HCT116 (cell line): Measurements from ENCODE around the gene ARAP1. TPM values are rescaled to one million over a fixed set of nuclear protein-coding genes. Genes with fewer than 3 reads are reported as not detected.

ENCODE experiments used
- ATAC-seq: fragments of 200-7000 bp; cut with Tn5 transposase; 2 replicates; pipeline ENCODE4 v1.9.1; 2020; ENCODE audit warnings: mild to moderate bottlenecking, moderate library complexity
- BruUV-seq: library from RNA; stranded (reverse); fragments of 400-500 nt; replicated peaks from 2 replicates; lab custom pipeline; 2021; lab: Mats Ljungman, UMichigan
- CTCF ChIA-PET: fragments of 300-600 bp; sonication (Branson Sonifier 250); formaldehyde crosslinking; loops from one replicate; lab custom pipeline; 2021; ENCODE audit warnings: antibody characterized with exemption; lab: Charles Lee
- POLR2A ChIA-PET: fragments of 300-600, 350-600 bp; sonication (Branson Sonifier 250); formaldehyde crosslinking; loops from one replicate; lab custom pipeline; 2021; ENCODE audit warnings: antibody characterized with exemption; lab: Charles Lee
- RAD21 ChIA-PET, 2 experiments: fragments of 300-600 bp; sonication (Branson Sonifier 250); formaldehyde crosslinking; loops; one replicate each; lab custom pipeline; 2023; ENCODE audit warnings: low total read pairs in 2 of 2; ENCODE audit not compliant: uncharacterized antibody in 2 of 2, unreplicated experiment in 2 of 2, low non-redundant PET in 1 of 2; lab: Charles Lee
- DNase-seq: peaks from one replicate; pipeline ENCODE4 v3.0.0-alpha.2; 2010; ENCODE audit warnings: low read depth, low spot score
- H2AFZ ChIP-seq: fragments of 200-600 bp; shearing (Covaris generic), sonication (generic); 2 replicates; pipeline ENCODE4 v1.6.1; 2017; ENCODE audit warnings: low read depth, mixed run types, mixed read lengths, antibody characterized with exemption, low read length; ENCODE audit not compliant: poor library complexity, severe bottlenecking
- H3K27ac ChIP-seq: 2 replicates; pipeline ENCODE4 v1.5.1; 2012; ENCODE audit warnings: low read depth, low read length
- H3K27me3 ChIP-seq: fragments of 200-600 bp; sonication (generic); 2 replicates; pipeline ENCODE4 v1.6.1; 2016; ENCODE audit warnings: mixed run types, low read length, mixed read lengths; ENCODE audit not compliant: insufficient read depth
- H3K36me3 ChIP-seq, 2 experiments: fragments of 200-500 bp in 1 of 2; fragments of 200-600 bp in 1 of 2; sonication (Bioruptor generic) in 1 of 2; sonication (generic) in 1 of 2; 2 replicates each; pipeline versions ENCODE4 v1.5.1 to v1.6.1; 2014 to 2016; ENCODE audit warnings: low read length in 2 of 2, inconsistent platforms in 1 of 2, mixed read lengths in 1 of 2, mixed run types in 1 of 2; ENCODE audit not compliant: insufficient read depth in 2 of 2, control insufficient read depth in 1 of 2
- H3K4me1 ChIP-seq, 2 experiments: fragments of 200-600 bp in 1 of 2; sonication (generic) in 1 of 2; 2 replicates each; pipeline versions ENCODE4 v1.5.1 to v1.6.1; 2012 to 2017; ENCODE audit warnings: low read length in 2 of 2, inconsistent platforms in 1 of 2, mild to moderate bottlenecking in 1 of 2, mixed read lengths in 1 of 2, mixed run types in 1 of 2, moderate library complexity in 1 of 2; ENCODE audit not compliant: insufficient read depth in 2 of 2, control insufficient read depth in 1 of 2
- H3K4me2 ChIP-seq: fragments of 200-600 bp; sonication (generic); 2 replicates; pipeline ENCODE4 v1.6.1; 2017; ENCODE audit warnings: mixed run types, low read length, mixed read lengths
- H3K4me3 ChIP-seq, 2 experiments: fragments of 200-600 bp in 1 of 2; sonication (generic) in 1 of 2; replicated peaks in 1 of 2; 2 replicates each; pipeline ENCODE4 v1.5.1; 2011 to 2016; ENCODE audit warnings: low read length in 2 of 2, control low read depth in 1 of 2, low read depth in 1 of 2, mild to moderate bottlenecking in 1 of 2, mixed read lengths in 1 of 2, mixed run types in 1 of 2
- H3K79me2 ChIP-seq: fragments of 200-600 bp; sonication (generic); 2 replicates; pipeline ENCODE4 v1.6.1; 2017; ENCODE audit warnings: mild to moderate bottlenecking, mixed run types, low read length, moderate library complexity, mixed read lengths; ENCODE audit not compliant: insufficient read depth
- H3K9ac ChIP-seq: fragments of 200-600 bp; sonication (generic); 2 replicates; pipeline ENCODE4 v1.6.1; 2016; ENCODE audit warnings: low read length, mixed read lengths
- H3K9me2 ChIP-seq: fragments of 200-600 bp; sonication (generic), shearing (Covaris generic); 2 replicates; pipeline ENCODE4 v1.6.1; 2017; ENCODE audit warnings: mixed run types, mild to moderate bottlenecking, moderate library complexity; ENCODE audit not compliant: insufficient read depth
- H3K9me3 ChIP-seq, 2 experiments: fragments of 200-500 bp in 1 of 2; fragments of 200-600 bp in 1 of 2; sonication (Bioruptor generic) in 1 of 2; sonication (generic) in 1 of 2; 2 replicates each; pipeline ENCODE4 v1.6.1; 2014 to 2017; ENCODE audit warnings: low read length in 2 of 2, mixed read lengths in 2 of 2, inconsistent platforms in 1 of 2, low read depth in 1 of 2, mild to moderate bottlenecking in 1 of 2, mixed run types in 1 of 2, moderate library complexity in 1 of 2; ENCODE audit not compliant: control insufficient read depth in 1 of 2, insufficient read depth in 1 of 2
- H4K20me1 ChIP-seq: fragments of 200-600 bp; sonication (generic), shearing (Covaris generic); 2 replicates; pipeline ENCODE4 v1.6.1; 2017; ENCODE audit warnings: mixed run types, mild to moderate bottlenecking, moderate library complexity; ENCODE audit not compliant: insufficient read depth
- ATF3 ChIP-seq: IDR thresholded peaks from 2 replicates; pipeline ENCODE4 v1.6.1; 2012
- EGR1 ChIP-seq: IDR thresholded peaks from 2 replicates; pipeline ENCODE4 v1.6.1; 2012; ENCODE audit warnings: low read depth
- EZH2 ChIP-seq: fragments of 200-600 bp; sonication (generic); IDR thresholded peaks from 2 replicates; pipeline ENCODE4 v1.6.1; 2017; ENCODE audit warnings: antibody characterized with exemption, mixed run types
- EZH2phosphoT487 ChIP-seq: fragments of 200-600 bp; IDR thresholded peaks from 2 replicates; pipeline ENCODE4 v1.6.1; 2018; ENCODE audit warnings: antibody characterized with exemption, borderline replicate concordance
- FOSL1 ChIP-seq: IDR thresholded peaks from 2 replicates; pipeline ENCODE4 v1.6.1; 2012; ENCODE audit warnings: low read depth
- JUND ChIP-seq: IDR thresholded peaks from 2 replicates; pipeline ENCODE4 v1.6.1; 2012
- POLR2A ChIP-seq: IDR thresholded peaks from 2 replicates; pipeline ENCODE4 v1.7.0; 2011; ENCODE audit warnings: borderline replicate concordance; ENCODE audit not compliant: insufficient read depth, insufficient read length; ENCODE audit errors: extremely low read depth
- RAD21 ChIP-seq: IDR thresholded peaks from 2 replicates; pipeline ENCODE4 v1.6.1; 2012; ENCODE audit warnings: low read depth, mild to moderate bottlenecking
- SIN3A ChIP-seq: IDR thresholded peaks from 2 replicates; pipeline ENCODE4 v1.6.1; 2012; ENCODE audit warnings: low read depth
- SP1 ChIP-seq: IDR thresholded peaks from 2 replicates; pipeline ENCODE4 v1.6.1; 2012; ENCODE audit warnings: low read depth
- SRF ChIP-seq: IDR thresholded peaks from 2 replicates; pipeline ENCODE4 v1.6.1; 2012; ENCODE audit warnings: low read depth
- TCF7L2 ChIP-seq: IDR thresholded peaks from 2 replicates; pipeline ENCODE4 v1.7.0; 2011; ENCODE audit warnings: borderline replicate concordance, inconsistent platforms; ENCODE audit not compliant: insufficient read depth, insufficient read length; ENCODE audit errors: extremely low read depth
- ZNF274 ChIP-seq: fragments of 200-500 bp; sonication (Bioruptor generic); IDR thresholded peaks from 2 replicates; pipeline ENCODE4 v1.6.1; 2014; ENCODE audit warnings: mild to moderate bottlenecking, low read depth, low read length, inconsistent platforms
- intact Hi-C: fragments of 100-400 bp; cut with micrococcal nuclease; formaldehyde crosslinking; loops from 2 replicates; pipeline ENCODE4 v1.10.0; 2022
- total RNA-seq: library from RNA; stranded (reverse); gene quantifications from one replicate; pipeline ENCODE4 v1.2.1, GENCODE V29; 2021; ENCODE audit not compliant: unreplicated experiment
- TF ChIP-seq, protein P1 (sequence below), 3 experiments: fragments of 200-600 bp in 1 of 3; sonication (generic) in 1 of 3; IDR thresholded peaks in 2 of 3; conservative IDR thresholded peaks in 1 of 3; 2 replicates each; pipeline ENCODE4 v1.5.1; 2012 to 2017; ENCODE audit warnings: low read depth in 2 of 3, low read length in 2 of 3, antibody characterized with exemption in 1 of 3, borderline replicate concordance in 1 of 3, control low read depth in 1 of 3, mild to moderate bottlenecking in 1 of 3, mixed read lengths in 1 of 3, mixed run types in 1 of 3, moderate library complexity in 1 of 3; ENCODE audit not compliant: insufficient read depth in 1 of 3
- TF ChIP-seq, protein P2 (sequence below): IDR thresholded peaks from 2 replicates; pipeline ENCODE4 v1.6.1; 2012

ARAP1 gene
- total RNA-seq, 1 experiment from 2014 or later: 57.4 TPM

- Histone ChIP-seq H3K4me1 (no peaks in the 10 kb centered on the region), H3K4me2 (no peak overlapping the region), H4K20me1 (no peaks in the 10 kb centered on the region), H3K79me2 (no peaks in the 10 kb centered on the region), H3K36me3 (peaks cover 0 to 10% of the 10 kb centered on the region in 2 experiments; a peak in 2 of 4 replicates), H3K9ac (no peak overlapping the region), H3K9me3 (no peaks in the 10 kb centered on the region), H3K27me3 (no peaks in the 10 kb centered on the region), H3K27ac (no peak overlapping the region), H3K9me2 (no peaks in the 10 kb centered on the region), H2AFZ (no peak overlapping the region), H3K4me3 (no peak overlapping the region)
- ChIA-PET POLR2A (no interaction called here), CTCF (no interaction called here), RAD21 (no interaction called here)
- TF ChIP-seq FOSL1 (no peak), EZH2phosphoT487 (no peak), ZNF274 (no peak), SP1 (no peak), POLR2A (no peak), EZH2 (no peak), RAD21 (no peak), SIN3A (no peak), EGR1 (no peak), SRF (no peak), TCF7L2 (no peak), ATF3 (no peak), JUND (no peak)
- TF ChIP-seq, protein P1, sequence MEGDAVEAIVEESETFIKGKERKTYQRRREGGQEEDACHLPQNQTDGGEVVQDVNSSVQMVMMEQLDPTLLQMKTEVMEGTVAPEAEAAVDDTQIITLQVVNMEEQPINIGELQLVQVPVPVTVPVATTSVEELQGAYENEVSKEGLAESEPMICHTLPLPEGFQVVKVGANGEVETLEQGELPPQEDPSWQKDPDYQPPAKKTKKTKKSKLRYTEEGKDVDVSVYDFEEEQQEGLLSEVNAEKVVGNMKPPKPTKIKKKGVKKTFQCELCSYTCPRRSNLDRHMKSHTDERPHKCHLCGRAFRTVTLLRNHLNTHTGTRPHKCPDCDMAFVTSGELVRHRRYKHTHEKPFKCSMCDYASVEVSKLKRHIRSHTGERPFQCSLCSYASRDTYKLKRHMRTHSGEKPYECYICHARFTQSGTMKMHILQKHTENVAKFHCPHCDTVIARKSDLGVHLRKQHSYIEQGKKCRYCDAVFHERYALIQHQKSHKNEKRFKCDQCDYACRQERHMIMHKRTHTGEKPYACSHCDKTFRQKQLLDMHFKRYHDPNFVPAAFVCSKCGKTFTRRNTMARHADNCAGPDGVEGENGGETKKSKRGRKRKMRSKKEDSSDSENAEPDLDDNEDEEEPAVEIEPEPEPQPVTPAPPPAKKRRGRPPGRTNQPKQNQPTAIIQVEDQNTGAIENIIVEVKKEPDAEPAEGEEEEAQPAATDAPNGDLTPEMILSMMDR (IDR thresholded peaks at IDR 0.05 in 2 of 3, conservative IDR thresholded peaks at IDR 0.05 in 1 of 3; ENCODE audit: borderline replicate concordance in 1 of 3, insufficient read depth in 1 of 3, low read depth in 2 of 3, low read length in 2 of 3): no peak
- TF ChIP-seq, protein P2, sequence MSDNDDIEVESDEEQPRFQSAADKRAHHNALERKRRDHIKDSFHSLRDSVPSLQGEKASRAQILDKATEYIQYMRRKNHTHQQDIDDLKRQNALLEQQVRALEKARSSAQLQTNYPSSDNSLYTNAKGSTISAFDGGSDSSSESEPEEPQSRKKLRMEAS: no peak
- intact Hi-C loops: no loop called here
- ATAC-seq (no peak), DNase-seq (no peak)
- no TSS peak for BruUV-seq
Observed at GRCh38 chr11:72710278-72710677, 41.9 kb downstream of the ARAP1 start.
